Activated T-helper 1 cell treated with anti-CD3 and anti-CD28 coated beads, Interleukin-2, amount 50 U/mL, for 16 hours (primary cell): Measurements from ENCODE around the gene DKK3.
A peak's percentile ranks its signal among the peaks of the same experiment; 100 is the strongest.
"Not testable (repeated sequence)": the region's sequence is repeated elsewhere in the genome, so short reads cannot be mapped to it uniquely, and the experiment has no call there.

Experiments used
- DNase-seq, 2 donors: peaks; one replicate each; pipeline ENCODE4 v3.0.0-alpha.2; 2020; ENCODE audit warnings: low read depth in 1 of 2, low spot score in 1 of 2

DKK3 gene

GRCh38 chr11:12007769-12008737 is at the start of gene DKK3:
TSS of gene DKK3 (minus strand) at chr11:12008626. CDS start at chr11:12008582, 44 bp downstream.
- DNase-seq, result no peak

GRCh38 chr11:12057299-12057980 is 49.0 kb upstream of the DKK3 start:
- no peak for DNase-seq

- no peak for DNase-seq
Measured at GRCh38 chr11:12056119-12056518, 47.7 kb upstream of the DKK3 start.

GRCh38 chr11:12053606-12054361 is 45.4 kb upstream of the DKK3 start:
- no peak for DNase-seq

- DNase-seq, result no peak
Measured at GRCh38 chr11:12052676-12053605, 44.5 kb upstream of the DKK3 start.

GRCh38 chr11:12051287-12051662 is 42.8 kb upstream of the DKK3 start:
- no peak for DNase-seq

- no peak for DNase-seq
Measured at GRCh38 chr11:12050470-12051286, 42.3 kb upstream of the DKK3 start.

- no peak for DNase-seq
Measured at GRCh38 chr11:12048936-12049790, 40.7 kb upstream of the DKK3 start.

GRCh38 chr11:12046636-12047236 is 38.3 kb upstream of the DKK3 start:
- DNase-seq, result no peak

- DNase-seq, result no peak
Measured at GRCh38 chr11:12045914-12046635, 37.6 kb upstream of the DKK3 start.

GRCh38 chr11:12044799-12045198 is 36.4 kb upstream of the DKK3 start:
- DNase-seq, result no peak

GRCh38 chr11:12043959-12044791 is 35.7 kb upstream of the DKK3 start:
- DNase-seq, result peak; percentile 34 to 48

GRCh38 chr11:12043221-12043620 is 34.8 kb upstream of the DKK3 start:
- no peak for DNase-seq

GRCh38 chr11:12042215-12042676 is 33.8 kb upstream of the DKK3 start:
- DNase-seq, result no peak

- DNase-seq, result not testable (repeated sequence)
Measured at GRCh38 chr11:12040719-12041118, 32.3 kb upstream of the DKK3 start.

GRCh38 chr11:12032968-12033367 is 24.5 kb upstream of the DKK3 start:
- no peak for DNase-seq
